Ovary (tissue), 3 donors: ENCODE data around the gene RGL3.

Source experiments
- CTCF ChIP-seq, 3 donors: fragments of 450-650 bp in 2 of 3; fragments of 200-600 bp in 1 of 3; IDR thresholded peaks; one replicate each; pipeline versions ENCODE4 v1.5.1 to v1.8.0; 2016 to 2022; ENCODE audit warnings: antibody characterized with exemption in 3 of 3, mild to moderate bottlenecking in 1 of 3
- EP300 ChIP-seq: sonication (generic); formaldehyde crosslinking; IDR thresholded peaks from one replicate; pipeline ENCODE4 v1.6.1; 2017; ENCODE audit warnings: antibody characterized with exemption
- POLR2A ChIP-seq: fragments of 450-650 bp; IDR thresholded peaks from one replicate; pipeline ENCODE4 v1.6.1; 2017; ENCODE audit warnings: antibody characterized with exemption, mild to moderate bottlenecking, moderate library complexity
- donor health status: DM: no; HTN: no; CAD: no.

DNA sequence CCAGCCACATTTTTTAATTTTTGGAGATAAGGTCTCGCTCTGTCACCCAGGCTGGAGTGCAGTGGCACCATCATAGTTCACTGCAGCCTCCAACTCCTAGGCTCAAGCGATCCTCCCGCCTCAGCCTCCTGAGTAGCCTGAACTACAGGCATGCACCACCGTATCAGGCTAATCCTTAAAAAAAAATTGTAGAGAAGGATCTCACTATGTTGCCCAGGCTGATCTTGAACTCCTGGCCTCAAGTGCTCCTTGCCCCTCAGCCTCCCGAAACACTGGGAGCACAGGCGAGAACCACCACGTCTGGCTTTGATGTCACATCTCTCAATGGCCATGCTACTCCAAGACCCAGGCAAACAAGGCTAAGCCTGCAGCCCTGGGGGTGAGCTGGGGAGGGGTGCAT is 37.5 kb upstream of the RGL3 start:
- no peak for TF ChIP-seq CTCF (IDR thresholded peaks at IDR 0.05)
- TF ChIP-seq EP300, result no peak
- TF ChIP-seq POLR2A, result no peak
